WTC11 (cell line): ENCODE results near the gene CADM2. TPM values are rescaled to one million over a fixed set of nuclear protein-coding genes. Genes with fewer than 3 reads are reported as not detected.
"Not testable (repeated sequence)": the region's sequence is repeated elsewhere in the genome, so short reads cannot be mapped to it uniquely, and the experiment has no call there.

ENCODE experiments used
- ATAC-seq: fragments of 200-7000 bp; cut with Tn5 transposase; 2 replicates; pipeline ENCODE4 v1.10.0; 2021; ENCODE audit warnings: mild to moderate bottlenecking, moderate library complexity
- CTCF ChIA-PET: fragments of 300-600 bp; sonication (Branson Sonifier 250); formaldehyde crosslinking; loops from one replicate; lab custom pipeline; 2021; ENCODE audit warnings: antibody characterized with exemption; lab: Charles Lee
- POLR2A ChIA-PET: fragments of 350-600 bp; sonication (Branson Sonifier 250); formaldehyde crosslinking; loops from one replicate; lab custom pipeline; 2021; ENCODE audit warnings: antibody characterized with exemption; lab: Charles Lee
- DNase-seq: peaks from one replicate; pipeline ENCODE4 v3.0.0; 2021; ENCODE audit warnings: low spot score
- H3K27ac Mint-ChIP-seq: 2 replicates; pipeline ENCODE4 v1.8.0; 2021; ENCODE audit warnings: mixed read lengths
- H3K27me3 Mint-ChIP-seq: 2 replicates; pipeline ENCODE4 v1.8.0; 2021; ENCODE audit warnings: low read depth, mild to moderate bottlenecking, moderate library complexity, mixed read lengths
- H3K36me3 Mint-ChIP-seq: 2 replicates; pipeline ENCODE4 v1.8.0; 2021; ENCODE audit warnings: mixed read lengths
- H3K4me1 Mint-ChIP-seq: 2 replicates; pipeline ENCODE4 v1.8.0; 2022; ENCODE audit warnings: mixed read lengths
- H3K4me3 Mint-ChIP-seq: 2 replicates; pipeline ENCODE4 v1.8.0; 2021; ENCODE audit warnings: mild to moderate bottlenecking, moderate library complexity, mixed read lengths
- H3K9me3 Mint-ChIP-seq: 2 replicates; pipeline ENCODE4 v1.8.0; 2021; ENCODE audit warnings: mixed read lengths
- CREM ChIP-seq: sonication (generic); formaldehyde crosslinking; IDR thresholded peaks from 2 replicates; pipeline ENCODE4 v1.8.1; 2022; ENCODE audit warnings: mild to moderate bottlenecking, missing genetic modification reagents, moderate library complexity
- CTCF ChIP-seq: fragments of 200-600 bp; IDR thresholded peaks from 2 replicates; pipeline ENCODE4 v1.8.0; 2022; ENCODE audit warnings: antibody characterized with exemption
- ELF4 ChIP-seq: sonication (generic); formaldehyde crosslinking; IDR thresholded peaks from 2 replicates; pipeline ENCODE4 v1.8.1; 2022; ENCODE audit warnings: low read depth, mild to moderate bottlenecking, moderate library complexity, missing genetic modification reagents
- FOXJ3 ChIP-seq: sonication (generic); formaldehyde crosslinking; IDR thresholded peaks from 2 replicates; pipeline ENCODE4 v1.9.0; 2021; ENCODE audit warnings: missing genetic modification reagents, mild to moderate bottlenecking, borderline replicate concordance
- FOXP1 ChIP-seq: sonication (generic); formaldehyde crosslinking; IDR thresholded peaks from 2 replicates; pipeline ENCODE4 v1.8.0; 2022; ENCODE audit warnings: missing genetic modification reagents, mild to moderate bottlenecking, moderate library complexity, borderline replicate concordance
- JUN ChIP-seq: sonication (generic); formaldehyde crosslinking; IDR thresholded peaks from 2 replicates; pipeline ENCODE4 v1.8.0; 2023; ENCODE audit warnings: mild to moderate bottlenecking, missing genetic modification reagents
- KAT7 ChIP-seq: sonication (generic); formaldehyde crosslinking; IDR thresholded peaks from 2 replicates; pipeline ENCODE4 v1.8.1; 2023; ENCODE audit warnings: missing genetic modification reagents, mild to moderate bottlenecking, borderline replicate concordance
- MXD4 ChIP-seq: fragments of 250-450 bp; sonication (Bioruptor Pico); IDR thresholded peaks from 2 replicates; pipeline ENCODE4 v1.8.0; 2021; ENCODE audit warnings: mild to moderate bottlenecking, moderate library complexity, borderline replicate concordance
- OVOL2 ChIP-seq: fragments of 250-450 bp; sonication (Bioruptor Pico); IDR thresholded peaks from 2 replicates; pipeline ENCODE4 v1.9.0; 2021; ENCODE audit warnings: mild to moderate bottlenecking, borderline replicate concordance
- RORB ChIP-seq: fragments of 250-450 bp; sonication (Bioruptor Pico); IDR thresholded peaks from 2 replicates; pipeline ENCODE4 v1.9.0; 2021; ENCODE audit warnings: mild to moderate bottlenecking
- SOX15 ChIP-seq: fragments of 250-450 bp; sonication (Bioruptor Pico); IDR thresholded peaks from 2 replicates; pipeline ENCODE4 v1.9.0; 2021; ENCODE audit warnings: mild to moderate bottlenecking
- SP1 ChIP-seq: sonication (generic); formaldehyde crosslinking; conservative IDR thresholded peaks from 2 replicates; pipeline ENCODE4 v1.8.1; 2022; ENCODE audit warnings: missing genetic modification reagents
- TEAD1 ChIP-seq: sonication (generic); formaldehyde crosslinking; IDR thresholded peaks from 2 replicates; pipeline ENCODE4 v1.8.0; 2022; ENCODE audit warnings: mild to moderate bottlenecking, missing genetic modification reagents
- USF1 ChIP-seq: sonication (generic); formaldehyde crosslinking; IDR thresholded peaks from 2 replicates; pipeline ENCODE4 v1.8.0; 2022; ENCODE audit warnings: mild to moderate bottlenecking, missing genetic modification reagents
- ZNF121 ChIP-seq: sonication (generic); formaldehyde crosslinking; IDR thresholded peaks from 2 replicates; pipeline ENCODE4 v1.8.0; 2023; ENCODE audit warnings: missing genetic modification reagents
- total RNA-seq: library from RNA; stranded (reverse); gene quantifications from 3 replicates; pipeline ENCODE4 v1.2.3, GENCODE V29; 2021
- TF ChIP-seq, protein P1 (sequence below): sonication (generic); formaldehyde crosslinking; IDR thresholded peaks from 2 replicates; pipeline ENCODE4 v1.8.0; 2022; ENCODE audit warnings: mild to moderate bottlenecking, missing genetic modification reagents
- TF ChIP-seq, protein P2 (sequence below): sonication (generic); formaldehyde crosslinking; IDR thresholded peaks from 2 replicates; pipeline ENCODE4 v1.8.0; 2022; ENCODE audit warnings: mild to moderate bottlenecking, missing genetic modification reagents
- TF ChIP-seq, protein P3 (sequence below): fragments of 250-450 bp; sonication (Bioruptor Pico); IDR thresholded peaks from 2 replicates; pipeline ENCODE4 v1.9.0; 2021; ENCODE audit warnings: mild to moderate bottlenecking
- TF ChIP-seq, protein P4 (sequence below): sonication (generic); formaldehyde crosslinking; IDR thresholded peaks from 2 replicates; pipeline ENCODE4 v1.8.1; 2022; ENCODE audit warnings: low read depth, mild to moderate bottlenecking, moderate library complexity, missing genetic modification reagents, borderline replicate concordance
- TF ChIP-seq, protein P5 (sequence below): sonication (generic); formaldehyde crosslinking; IDR thresholded peaks from 2 replicates; pipeline ENCODE4 v1.8.0; 2023; ENCODE audit warnings: missing genetic modification reagents

The CADM2 gene
- total RNA-seq, 1 experiment from 2014 or later = 18.8 TPM

DNA sequence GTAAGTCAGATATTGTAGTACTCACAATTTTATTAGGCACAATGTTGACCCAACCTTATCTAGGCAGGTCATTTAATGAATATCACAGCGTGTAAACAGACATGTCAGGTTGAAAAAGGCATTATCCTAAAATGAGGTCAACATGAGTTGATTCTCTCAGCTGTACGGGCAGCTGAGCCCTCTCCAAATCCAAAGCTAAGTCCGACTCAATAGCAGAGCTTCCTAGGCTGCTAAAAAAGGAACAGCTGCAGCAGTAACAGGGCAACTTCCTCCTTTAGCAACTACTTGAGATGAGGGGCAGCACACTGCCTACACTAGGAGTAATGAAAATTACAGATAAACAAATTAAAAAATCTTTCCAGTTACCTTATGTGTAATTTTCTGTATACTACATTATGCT is 189.2 kb downstream of the CADM2 start:
- TF ChIP-seq, protein P1, sequence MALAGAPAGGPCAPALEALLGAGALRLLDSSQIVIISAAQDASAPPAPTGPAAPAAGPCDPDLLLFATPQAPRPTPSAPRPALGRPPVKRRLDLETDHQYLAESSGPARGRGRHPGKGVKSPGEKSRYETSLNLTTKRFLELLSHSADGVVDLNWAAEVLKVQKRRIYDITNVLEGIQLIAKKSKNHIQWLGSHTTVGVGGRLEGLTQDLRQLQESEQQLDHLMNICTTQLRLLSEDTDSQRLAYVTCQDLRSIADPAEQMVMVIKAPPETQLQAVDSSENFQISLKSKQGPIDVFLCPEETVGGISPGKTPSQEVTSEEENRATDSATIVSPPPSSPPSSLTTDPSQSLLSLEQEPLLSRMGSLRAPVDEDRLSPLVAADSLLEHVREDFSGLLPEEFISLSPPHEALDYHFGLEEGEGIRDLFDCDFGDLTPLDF (CRISPR knock-in tag) = no peak
- TF ChIP-seq KAT7 (no peak), SP1 (CRISPR knock-in tag) (no peak), ELF4 (no peak), SOX15 (no peak), JUN (CRISPR knock-in tag) (no peak), MXD4 (CRISPR knock-in tag) (no peak)
- TF ChIP-seq, protein P2, sequence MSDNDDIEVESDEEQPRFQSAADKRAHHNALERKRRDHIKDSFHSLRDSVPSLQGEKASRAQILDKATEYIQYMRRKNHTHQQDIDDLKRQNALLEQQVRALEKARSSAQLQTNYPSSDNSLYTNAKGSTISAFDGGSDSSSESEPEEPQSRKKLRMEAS (CRISPR knock-in tag) = no peak
- TF ChIP-seq, all 79 proteins: peak for 0
- Mint-ChIP-seq H3K4me1 (no peaks in the 10 kb centered on the region), H3K36me3 (peaks cover 15% of the 10 kb centered on the region), H3K27me3 (no peaks in the 10 kb centered on the region), H3K9me3 (peaks cover 22% of the 10 kb centered on the region), H3K27ac (no peak overlapping the region), H3K4me3 (no peak overlapping the region)
- ChIA-PET CTCF (no interaction called here), POLR2A (no interaction called here)
- ATAC-seq = no peak
- no peak for DNase-seq

DNA sequence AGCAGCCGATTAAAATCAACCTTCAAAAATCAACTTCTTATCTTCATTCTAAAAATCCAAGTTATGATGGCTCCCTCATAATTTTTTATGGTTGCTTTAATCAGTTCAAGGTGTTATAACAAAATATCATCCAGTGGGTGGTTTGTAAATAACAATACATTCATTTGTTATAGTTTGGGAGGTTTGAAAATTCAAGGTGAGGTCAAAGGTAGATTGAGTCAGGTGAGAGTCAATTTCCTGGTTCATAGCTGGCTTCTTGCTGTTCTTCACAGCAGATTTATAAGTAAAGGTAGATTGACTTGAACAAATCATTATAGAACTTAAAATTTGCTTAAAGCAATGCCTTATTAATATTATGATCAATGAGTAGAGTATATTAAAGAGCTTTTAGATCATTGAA is 192.8 kb downstream of the CADM2 start:
- H3K9me3 Mint-ChIP-seq = peaks cover 30% of the 10 kb centered on the region
- peaks cover 21% of the 10 kb centered on the region for H3K36me3 Mint-ChIP-seq
- no peak overlapping the region for H3K4me3 Mint-ChIP-seq
- no peak for TF ChIP-seq CTCF
- TF ChIP-seq CREM (CRISPR knock-in tag) = no peak
- TF ChIP-seq, protein P3, sequence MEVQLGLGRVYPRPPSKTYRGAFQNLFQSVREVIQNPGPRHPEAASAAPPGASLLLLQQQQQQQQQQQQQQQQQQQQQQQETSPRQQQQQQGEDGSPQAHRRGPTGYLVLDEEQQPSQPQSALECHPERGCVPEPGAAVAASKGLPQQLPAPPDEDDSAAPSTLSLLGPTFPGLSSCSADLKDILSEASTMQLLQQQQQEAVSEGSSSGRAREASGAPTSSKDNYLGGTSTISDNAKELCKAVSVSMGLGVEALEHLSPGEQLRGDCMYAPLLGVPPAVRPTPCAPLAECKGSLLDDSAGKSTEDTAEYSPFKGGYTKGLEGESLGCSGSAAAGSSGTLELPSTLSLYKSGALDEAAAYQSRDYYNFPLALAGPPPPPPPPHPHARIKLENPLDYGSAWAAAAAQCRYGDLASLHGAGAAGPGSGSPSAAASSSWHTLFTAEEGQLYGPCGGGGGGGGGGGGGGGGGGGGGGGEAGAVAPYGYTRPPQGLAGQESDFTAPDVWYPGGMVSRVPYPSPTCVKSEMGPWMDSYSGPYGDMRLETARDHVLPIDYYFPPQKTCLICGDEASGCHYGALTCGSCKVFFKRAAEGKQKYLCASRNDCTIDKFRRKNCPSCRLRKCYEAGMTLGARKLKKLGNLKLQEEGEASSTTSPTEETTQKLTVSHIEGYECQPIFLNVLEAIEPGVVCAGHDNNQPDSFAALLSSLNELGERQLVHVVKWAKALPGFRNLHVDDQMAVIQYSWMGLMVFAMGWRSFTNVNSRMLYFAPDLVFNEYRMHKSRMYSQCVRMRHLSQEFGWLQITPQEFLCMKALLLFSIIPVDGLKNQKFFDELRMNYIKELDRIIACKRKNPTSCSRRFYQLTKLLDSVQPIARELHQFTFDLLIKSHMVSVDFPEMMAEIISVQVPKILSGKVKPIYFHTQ (CRISPR knock-in tag) = no peak
- TF ChIP-seq, protein P4, sequence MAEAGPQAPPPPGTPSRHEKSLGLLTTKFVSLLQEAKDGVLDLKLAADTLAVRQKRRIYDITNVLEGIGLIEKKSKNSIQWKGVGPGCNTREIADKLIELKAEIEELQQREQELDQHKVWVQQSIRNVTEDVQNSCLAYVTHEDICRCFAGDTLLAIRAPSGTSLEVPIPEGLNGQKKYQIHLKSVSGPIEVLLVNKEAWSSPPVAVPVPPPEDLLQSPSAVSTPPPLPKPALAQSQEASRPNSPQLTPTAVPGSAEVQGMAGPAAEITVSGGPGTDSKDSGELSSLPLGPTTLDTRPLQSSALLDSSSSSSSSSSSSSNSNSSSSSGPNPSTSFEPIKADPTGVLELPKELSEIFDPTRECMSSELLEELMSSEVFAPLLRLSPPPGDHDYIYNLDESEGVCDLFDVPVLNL (CRISPR knock-in tag) = no peak
- TF ChIP-seq ELF4 = no peak
- no peak for TF ChIP-seq FOXP1
- TF ChIP-seq RORB (CRISPR knock-in tag) = no peak
- TF ChIP-seq SOX15 = no peak
- TF ChIP-seq, protein P1 (CRISPR knock-in tag) = no peak
- no peak for TF ChIP-seq FOXJ3
- TF ChIP-seq KAT7 = no peak
- no peak for TF ChIP-seq TEAD1 (CRISPR knock-in tag)
- no peak for TF ChIP-seq OVOL2 (CRISPR knock-in tag)
- no peak for TF ChIP-seq USF1 (CRISPR knock-in tag)
- TF ChIP-seq JUN (CRISPR knock-in tag) = no peak
- TF ChIP-seq, protein P5, sequence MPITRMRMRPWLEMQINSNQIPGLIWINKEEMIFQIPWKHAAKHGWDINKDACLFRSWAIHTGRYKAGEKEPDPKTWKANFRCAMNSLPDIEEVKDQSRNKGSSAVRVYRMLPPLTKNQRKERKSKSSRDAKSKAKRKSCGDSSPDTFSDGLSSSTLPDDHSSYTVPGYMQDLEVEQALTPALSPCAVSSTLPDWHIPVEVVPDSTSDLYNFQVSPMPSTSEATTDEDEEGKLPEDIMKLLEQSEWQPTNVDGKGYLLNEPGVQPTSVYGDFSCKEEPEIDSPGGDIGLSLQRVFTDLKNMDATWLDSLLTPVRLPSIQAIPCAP (CRISPR knock-in tag) = no peak
- TF ChIP-seq ZNF121 (CRISPR knock-in tag) = no peak
- no peak for DNase-seq
- H3K4me1 Mint-ChIP-seq = no peaks in the 10 kb centered on the region
- ATAC-seq = no peak
- ChIA-PET POLR2A (no interaction called here), CTCF (interaction anchor here (0.6 kb wide), 1 partner anchor 137 kb away, joined by 4 read pairs; no protein-coding TSS in a partner anchor)
- no peaks in the 10 kb centered on the region for H3K27me3 Mint-ChIP-seq
- no peak overlapping the region for H3K27ac Mint-ChIP-seq

DNA sequence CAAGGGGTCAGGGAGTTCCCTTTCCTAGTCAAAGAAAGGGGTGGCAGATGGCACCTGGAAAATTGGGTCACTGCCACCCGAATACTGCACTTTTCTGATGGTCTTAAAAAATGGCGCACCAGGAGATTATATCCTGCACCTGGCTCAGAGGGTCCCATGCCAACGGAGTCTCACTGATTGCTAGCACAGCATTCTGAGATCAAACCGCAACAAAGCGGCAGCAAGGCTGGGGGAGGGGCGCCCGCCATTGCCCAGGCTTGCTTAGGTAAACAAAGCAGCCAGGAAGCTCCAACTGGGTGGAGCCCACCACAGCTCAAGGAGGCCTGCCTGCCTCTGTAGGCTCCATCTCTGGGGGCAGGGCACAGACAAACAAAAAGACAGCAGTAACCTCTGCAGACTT is 194.5 kb downstream of the CADM2 start:
- CTCF ChIA-PET, H3K4me1 Mint-ChIP-seq, H3K27ac Mint-ChIP-seq, ATAC-seq, POLR2A ChIA-PET, DNase-seq, H3K27me3 Mint-ChIP-seq, H3K4me3 Mint-ChIP-seq: not testable (repeated sequence)
- H3K36me3 Mint-ChIP-seq = peaks cover 23% of the 10 kb centered on the region
- peaks cover 28% of the 10 kb centered on the region for H3K9me3 Mint-ChIP-seq
